Stimulated activated naive CD4-positive, alpha-beta T cell (primary cell): ENCODE measurements around the gene BHLHE41.

Experiments
- DNase-seq, 6 experiments: peaks; one replicate each; lab custom pipeline; 2025; lab: John Stamatoyannopoulos, UW

BHLHE41 gene

DNA sequence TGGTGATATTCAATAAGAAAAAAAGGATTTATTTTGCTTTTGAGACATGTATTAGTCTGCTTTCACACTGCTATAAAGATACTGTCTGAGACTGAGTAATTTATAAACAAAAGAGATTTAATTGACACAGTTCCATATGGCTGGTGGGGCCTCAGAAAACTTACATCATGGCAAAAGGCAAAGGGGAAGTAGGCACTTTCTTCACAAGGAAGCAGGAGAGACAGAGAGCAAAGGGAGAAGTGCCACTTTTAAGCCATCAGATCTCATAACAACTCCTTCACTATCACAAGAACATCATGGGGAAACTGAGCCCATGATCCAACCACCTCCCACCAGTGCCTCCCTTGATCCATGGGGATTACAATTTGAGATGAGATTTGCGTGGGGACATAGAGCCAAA lies 43.9 kb downstream of the BHLHE41 start:
- DNase-seq, result no peak

DNA sequence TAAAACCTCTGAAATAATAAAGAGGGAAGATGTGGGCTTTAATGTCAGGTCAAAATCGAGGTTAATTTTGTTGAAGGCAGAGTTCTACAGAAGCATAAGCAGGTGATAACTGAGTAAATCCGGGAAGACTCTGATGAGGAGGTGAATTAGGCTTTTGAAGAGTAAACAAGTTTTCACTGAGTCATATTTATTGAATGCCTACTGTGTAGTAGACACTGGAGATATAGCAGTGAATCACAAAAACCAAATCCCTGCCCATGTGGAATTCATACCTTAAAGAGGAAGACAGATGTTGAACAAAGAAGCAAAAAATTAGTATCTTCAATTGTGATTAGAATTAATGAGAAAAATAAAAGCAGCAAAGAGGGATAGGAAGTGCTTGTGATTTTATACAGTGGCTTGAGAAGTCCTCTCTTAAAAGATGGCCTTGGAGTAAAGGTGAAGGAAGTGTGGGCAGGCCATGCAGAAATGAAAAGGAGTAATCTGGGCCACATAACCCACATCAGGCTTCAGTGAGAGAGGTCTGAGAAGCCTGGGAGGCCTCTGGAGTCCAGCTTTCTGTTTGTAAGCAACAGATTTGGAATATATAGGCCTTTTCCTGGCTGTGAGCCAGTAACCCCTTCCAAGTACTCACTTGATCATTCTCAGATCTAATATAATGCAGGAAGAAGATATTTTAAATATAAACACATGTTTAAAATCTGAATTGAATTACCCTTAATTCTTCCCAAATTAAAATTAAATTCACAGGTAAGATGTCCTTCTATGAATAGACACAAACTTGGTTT lies 46.7 kb downstream of the BHLHE41 start:
- DNase-seq, result no peak
